Effector memory CD8-positive, alpha-beta T cell (primary cell): ENCODE results near the gene ARL3.

Experiments
- ATAC-seq: fragments of 150-1000 bp; cut with Tn5 transposase; replicated peaks from 2 replicates; pipeline ENCODE4 v1.10.0; 2021; ENCODE audit warnings: mild to moderate bottlenecking, moderate library complexity
- DNase-seq, 3 experiments: peaks; one replicate each; pipeline ENCODE4 v3.0.0; 2021
- H3K27ac Mint-ChIP-seq, 2 donors: one replicate each; pipeline ENCODE4 v1.8.0; 2022; ENCODE audit warnings: mild to moderate bottlenecking in 2 of 2, mixed read lengths in 2 of 2, moderate library complexity in 2 of 2
- H3K27me3 Mint-ChIP-seq, 2 donors: one replicate each; pipeline ENCODE4 v1.8.0; 2022; ENCODE audit warnings: mixed read lengths in 2 of 2
- H3K36me3 Mint-ChIP-seq: one replicate; pipeline ENCODE4 v1.8.0; 2022; ENCODE audit warnings: mild to moderate bottlenecking, moderate library complexity, mixed read lengths; ENCODE audit not compliant: insufficient read depth
- H3K4me1 Mint-ChIP-seq, 2 donors: one replicate each; pipeline ENCODE4 v1.8.0; 2022; ENCODE audit warnings: low read depth in 2 of 2, mixed read lengths in 2 of 2
- H3K4me3 Mint-ChIP-seq, 2 donors: one replicate each; pipeline ENCODE4 v1.8.0; 2022; ENCODE audit warnings: mild to moderate bottlenecking in 2 of 2, mixed read lengths in 2 of 2, moderate library complexity in 2 of 2
- H3K9me3 Mint-ChIP-seq, 2 donors: one replicate each; pipeline ENCODE4 v1.8.0; 2022; ENCODE audit warnings: mixed read lengths in 2 of 2

The ARL3 gene

GRCh38 chr10:102624751-102625645 lies 89.2 kb downstream of the ARL3 start:
- H3K9me3 Mint-ChIP-seq: no peaks in the 10 kb centered on the region
- peak overlapping the region; percentile 63 to 64 for H3K27ac Mint-ChIP-seq
- no peaks in the 10 kb centered on the region for H3K27me3 Mint-ChIP-seq
- no peak overlapping the region for H3K4me3 Mint-ChIP-seq
- H3K36me3 Mint-ChIP-seq: no peaks in the 10 kb centered on the region
- DNase-seq (no peak), ATAC-seq (no peak)
- H3K4me1 Mint-ChIP-seq: peaks cover 0 to 2% of the 10 kb centered on the region in 2 donors

DNA sequence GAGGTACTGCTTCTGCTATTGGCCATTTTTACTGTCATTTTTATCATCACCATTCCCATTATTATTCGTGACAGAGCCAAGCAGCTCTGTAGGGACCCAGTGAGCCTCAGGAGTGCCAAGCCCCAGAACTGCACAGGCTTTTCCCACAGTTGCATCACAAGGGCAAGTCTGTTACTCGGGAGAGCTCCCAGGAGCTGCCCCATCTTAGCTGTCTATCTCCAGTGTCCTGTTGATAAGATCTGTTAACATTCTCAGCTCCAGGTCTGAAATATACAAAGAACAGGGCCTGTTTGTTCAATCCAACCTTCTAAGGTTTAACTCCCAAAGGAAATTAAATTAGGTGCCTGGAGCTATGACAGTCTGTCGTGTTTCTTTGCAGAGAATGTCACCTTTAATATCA lies 90.1 kb downstream of the ARL3 start:
- no peaks in the 10 kb centered on the region for H3K36me3 Mint-ChIP-seq
- no peaks in the 10 kb centered on the region for H3K9me3 Mint-ChIP-seq
- no peaks in the 10 kb centered on the region for H3K27me3 Mint-ChIP-seq
- DNase-seq (no peak), ATAC-seq (no peak)
- H3K27ac Mint-ChIP-seq: peak overlapping the region; percentile 63 to 64
- no peak overlapping the region for H3K4me3 Mint-ChIP-seq
- peaks cover 0 to 2% of the 10 kb centered on the region in 2 donors for H3K4me1 Mint-ChIP-seq
